A673 (cell line): ENCODE data around the gene CD96. TPM values are rescaled to one million over a fixed set of nuclear protein-coding genes. Genes with fewer than 3 reads are reported as not detected.

Experiments
- BruUV-seq: library from RNA; stranded (reverse); fragments of 400-500 nt; replicated peaks from 2 replicates; lab custom pipeline; 2021; lab: Mats Ljungman, UMichigan
- CTCF ChIA-PET: fragments of 300-600 bp; sonication (Branson Sonifier 250); formaldehyde crosslinking; loops from one replicate; lab custom pipeline; 2022; ENCODE audit warnings: antibody characterized with exemption; lab: Charles Lee
- POLR2A ChIA-PET: fragments of 300-600 bp; sonication (Branson Sonifier 250); formaldehyde crosslinking; loops from one replicate; lab custom pipeline; 2022; ENCODE audit warnings: antibody characterized with exemption; ENCODE audit not compliant: low non-redundant PET; lab: Charles Lee
- DNase-seq: peaks from one replicate; pipeline ENCODE4 v3.0.0-alpha.2; 2015; ENCODE audit warnings: low spot score
- H3K27ac ChIP-seq: fragments of 200-600 bp; sonication (generic); 2 replicates; pipeline ENCODE4 v1.5.1; 2016; ENCODE audit warnings: mixed run types, low read depth, mild to moderate bottlenecking, mixed read lengths, antibody characterized with exemption, low read length; ENCODE audit not compliant: poor library complexity, severe bottlenecking
- H3K27me3 ChIP-seq: fragments of 200-600 bp; sonication (generic); replicated peaks from 2 replicates; pipeline ENCODE4 v1.6.1; 2017; ENCODE audit warnings: mixed run types, low read depth, mild to moderate bottlenecking, mixed read lengths, antibody characterized with exemption, low read length; ENCODE audit not compliant: insufficient read depth, poor library complexity
- H3K36me3 ChIP-seq: fragments of 200-600 bp; sonication (generic); 2 replicates; pipeline ENCODE4 v1.6.1; 2016; ENCODE audit warnings: mixed run types, mild to moderate bottlenecking, mixed read lengths, antibody characterized with exemption, low read length; ENCODE audit not compliant: insufficient read depth, poor library complexity, severe bottlenecking
- H3K4me1 ChIP-seq: fragments of 200-600 bp; sonication (generic); 2 replicates; pipeline ENCODE4 v1.6.1; 2017; ENCODE audit warnings: mixed run types, mild to moderate bottlenecking, mixed read lengths, antibody characterized with exemption, low read length; ENCODE audit not compliant: insufficient read depth, poor library complexity, severe bottlenecking
- H3K4me3 ChIP-seq: fragments of 200-600 bp; sonication (generic); 2 replicates; pipeline ENCODE4 v1.5.1; 2016; ENCODE audit warnings: low read depth, mixed run types, mild to moderate bottlenecking, mixed read lengths, low read length; ENCODE audit not compliant: poor library complexity, severe bottlenecking
- H3K9me3 ChIP-seq: fragments of 200-600 bp; sonication (generic); 2 replicates; pipeline ENCODE4 v1.6.1; 2016; ENCODE audit warnings: mixed run types, low read depth, mild to moderate bottlenecking, mixed read lengths, antibody characterized with exemption, low read length; ENCODE audit not compliant: poor library complexity, severe bottlenecking
- EZH2 ChIP-seq: fragments of 200-600 bp; sonication (generic); IDR thresholded peaks from 2 replicates; pipeline ENCODE4 v1.6.1; 2017; ENCODE audit warnings: borderline replicate concordance, low read depth, mild to moderate bottlenecking, mixed read lengths, antibody characterized with exemption, low read length; ENCODE audit not compliant: poor library complexity, severe bottlenecking
- intact Hi-C: fragments of 100-400 bp; cut with micrococcal nuclease; formaldehyde crosslinking; loops from one replicate; pipeline ENCODE4 v1.10.0; 2022; ENCODE audit not compliant: unreplicated experiment
- total RNA-seq: library from RNA; stranded (reverse); gene quantifications from 2 replicates; pipeline ENCODE4 v1.2.3, GENCODE V29; 2021
- TF ChIP-seq, protein P1 (sequence below): fragments of 300-800, 200-600 bp; sonication (generic); conservative IDR thresholded peaks from 2 replicates; pipeline ENCODE4 v1.5.1; 2017; ENCODE audit warnings: low read depth, mild to moderate bottlenecking, antibody characterized with exemption, low read length, moderate library complexity, mixed read lengths

Gene CD96
- total RNA-seq, 1 experiment from 2014 or later: not detected

GRCh38 chr3:111538681-111539083 lies 3.3 kb upstream of the CD96 start:
- ChIA-PET POLR2A (no interaction called here), CTCF (no interaction called here)
- BruUV-seq: no TSS peak
- H3K9me3 ChIP-seq: no peaks in the 10 kb centered on the region
- peak; percentile 20 for DNase-seq
- no peak overlapping the region for H3K4me3 ChIP-seq
- no peak for TF ChIP-seq EZH2
- TF ChIP-seq, protein P1, sequence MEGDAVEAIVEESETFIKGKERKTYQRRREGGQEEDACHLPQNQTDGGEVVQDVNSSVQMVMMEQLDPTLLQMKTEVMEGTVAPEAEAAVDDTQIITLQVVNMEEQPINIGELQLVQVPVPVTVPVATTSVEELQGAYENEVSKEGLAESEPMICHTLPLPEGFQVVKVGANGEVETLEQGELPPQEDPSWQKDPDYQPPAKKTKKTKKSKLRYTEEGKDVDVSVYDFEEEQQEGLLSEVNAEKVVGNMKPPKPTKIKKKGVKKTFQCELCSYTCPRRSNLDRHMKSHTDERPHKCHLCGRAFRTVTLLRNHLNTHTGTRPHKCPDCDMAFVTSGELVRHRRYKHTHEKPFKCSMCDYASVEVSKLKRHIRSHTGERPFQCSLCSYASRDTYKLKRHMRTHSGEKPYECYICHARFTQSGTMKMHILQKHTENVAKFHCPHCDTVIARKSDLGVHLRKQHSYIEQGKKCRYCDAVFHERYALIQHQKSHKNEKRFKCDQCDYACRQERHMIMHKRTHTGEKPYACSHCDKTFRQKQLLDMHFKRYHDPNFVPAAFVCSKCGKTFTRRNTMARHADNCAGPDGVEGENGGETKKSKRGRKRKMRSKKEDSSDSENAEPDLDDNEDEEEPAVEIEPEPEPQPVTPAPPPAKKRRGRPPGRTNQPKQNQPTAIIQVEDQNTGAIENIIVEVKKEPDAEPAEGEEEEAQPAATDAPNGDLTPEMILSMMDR: no peak
- H3K27me3 ChIP-seq: no peaks in the 10 kb centered on the region
- H3K27ac ChIP-seq: no peak overlapping the region
- no peaks in the 10 kb centered on the region for H3K4me1 ChIP-seq
- intact Hi-C loops: loop anchor here (10.0 kb wide), 1 partner anchor 454 kb away; no protein-coding TSS in a partner anchor
- H3K36me3 ChIP-seq: no peaks in the 10 kb centered on the region

- Histone ChIP-seq H3K4me1 (no peaks in the 10 kb centered on the region), H3K36me3 (no peaks in the 10 kb centered on the region), H3K4me3 (no peak overlapping the region), H3K9me3 (no peaks in the 10 kb centered on the region), H3K27me3 (no peaks in the 10 kb centered on the region), H3K27ac (no peak overlapping the region)
- CTCF ChIA-PET: interaction anchor here (0.6 kb wide), 1 partner anchor 212 kb away, joined by 6 read pairs; no protein-coding TSS in a partner anchor
- intact Hi-C loops: loop anchor here (10.0 kb wide), 1 partner anchor 455 kb away; no protein-coding TSS in a partner anchor
- no TSS peak for BruUV-seq
- POLR2A ChIA-PET: no interaction called here
- DNase-seq: peak; percentile 22
- TF ChIP-seq EZH2: no peak
- TF ChIP-seq, protein P1: peak; percentile 64
These were observed 2.4 kb upstream of the CD96 start for GRCh38 chr3:111539351-111540331.

- no peak for TF ChIP-seq EZH2
- TF ChIP-seq, protein P1: no peak
- no peak overlapping the region for H3K4me3 ChIP-seq
- H3K36me3 ChIP-seq: no peaks in the 10 kb centered on the region
- intact Hi-C loops: no loop called here
- ChIA-PET CTCF (no interaction called here), POLR2A (no interaction called here)
- no peaks in the 10 kb centered on the region for H3K27me3 ChIP-seq
- no peak overlapping the region for H3K27ac ChIP-seq
- no peaks in the 10 kb centered on the region for H3K9me3 ChIP-seq
- BruUV-seq: no TSS peak
- no peak for DNase-seq
- H3K4me1 ChIP-seq: no peaks in the 10 kb centered on the region
These were observed 606 bp upstream of the CD96 start for GRCh38 chr3:111541391-111541790.
